ENCODE data around the gene S100A14. TPM values are rescaled to one million over a fixed set of nuclear protein-coding genes. Genes with fewer than 3 reads are reported as not detected.
"Not testable (repeated sequence)": the region's sequence is repeated elsewhere in the genome, so short reads cannot be mapped to it uniquely, and the experiment has no call there.

Gene S100A14
- polyA plus RNA-seq, 4 donors: 356 to 952 (median 630) TPM

DNA sequence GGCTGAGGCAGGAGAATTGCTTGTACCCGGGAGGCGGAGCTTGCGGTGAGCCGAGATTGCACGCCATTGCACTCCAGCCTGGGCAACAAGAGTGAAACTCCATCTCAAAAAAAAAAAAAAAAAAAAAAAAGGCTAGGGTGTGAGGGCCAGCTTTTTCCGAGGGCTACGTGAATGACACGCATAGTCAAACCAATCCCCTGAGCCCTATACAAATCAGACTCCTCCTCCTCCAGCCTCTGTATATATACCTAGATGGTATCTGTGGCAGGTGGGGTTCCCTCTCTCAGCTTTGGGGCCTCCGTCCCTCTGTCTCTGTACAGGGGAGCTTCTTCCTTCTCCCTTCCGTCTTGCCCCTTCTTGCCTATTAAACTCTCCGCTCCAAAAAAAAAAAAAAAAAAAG lies 9.9 kb downstream of the S100A14 start:
- FAIRE-seq (no peak), DNase-seq (no peak)
- Histone ChIP-seq H3K27me3 (ENCODE audit: control insufficient read depth in 3 of 3, insufficient read depth in 3 of 3, low read length in 3 of 3) (no peaks in the 10 kb centered on the region), H3K36me3 (ENCODE audit: control insufficient read depth in 3 of 3, insufficient read depth in 2 of 3, low read depth in 1 of 3, low read length in 3 of 3) (peaks cover 2 to 35% (median 6%) of the 10 kb centered on the region in 3 donors), H3K27ac (ENCODE audit: low read depth in 1 of 3, low read length in 2 of 3) (no peak overlapping the region), H3K4me3 (ENCODE audit: low read depth in 1 of 3, low read length in 3 of 3) (no peak overlapping the region), H3K4me1 (ENCODE audit: control insufficient read depth in 3 of 3, insufficient read depth in 2 of 3, low read depth in 1 of 3, low read length in 2 of 3) (peaks cover 0 to 31% (median 2%) of the 10 kb centered on the region in 3 donors), H3K9me3 (ENCODE audit: control insufficient read depth in 2 of 2, insufficient read depth in 1 of 2, low read depth in 1 of 2, low read length in 1 of 2) (no peaks in the 10 kb centered on the region)
- 86 to 98% (median 94%) methylated on average over 11 of the region's 11 CpGs for WGBS, 3 donors

DNA sequence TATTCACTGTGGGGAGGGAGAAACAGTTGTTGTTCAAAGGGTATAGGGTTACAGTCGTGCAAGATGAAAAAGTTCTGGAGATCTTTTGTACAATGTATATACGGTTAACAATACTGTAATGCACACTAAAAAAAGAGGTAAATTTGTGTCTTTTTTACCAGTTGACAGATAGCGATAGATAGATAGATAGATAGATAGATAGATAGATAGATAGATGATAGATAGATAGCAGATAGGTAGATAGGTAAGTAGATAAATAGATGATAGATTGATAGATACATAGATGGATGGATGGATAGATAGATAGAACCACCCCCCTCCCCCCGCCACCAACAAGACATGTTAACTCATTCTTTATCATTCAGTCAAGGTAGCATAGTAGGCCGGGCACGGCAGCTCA lies 13.4 kb downstream of the S100A14 start:
- FAIRE-seq (no peak), DNase-seq (no peak)
- 84 to 90% (median 87%) methylated on average over 6 of the region's 6 CpGs for WGBS, 3 donors
- Histone ChIP-seq H3K27ac (ENCODE audit: low read depth in 1 of 3, low read length in 2 of 3) (no peak overlapping the region), H3K4me1 (ENCODE audit: control insufficient read depth in 3 of 3, insufficient read depth in 2 of 3, low read depth in 1 of 3, low read length in 2 of 3) (peaks cover 0 to under 1% (median 0%) of the 10 kb centered on the region in 3 donors), H3K27me3 (ENCODE audit: control insufficient read depth in 3 of 3, insufficient read depth in 3 of 3, low read length in 3 of 3) (no peaks in the 10 kb centered on the region), H3K36me3 (ENCODE audit: control insufficient read depth in 3 of 3, insufficient read depth in 2 of 3, low read depth in 1 of 3, low read length in 3 of 3) (peaks cover 2 to 30% (median 6%) of the 10 kb centered on the region in 3 donors), H3K4me3 (ENCODE audit: low read depth in 1 of 3, low read length in 3 of 3) (no peak overlapping the region), H3K9me3 (ENCODE audit: control insufficient read depth in 2 of 2, insufficient read depth in 1 of 2, low read depth in 1 of 2, low read length in 1 of 2) (no peaks in the 10 kb centered on the region)

DNA sequence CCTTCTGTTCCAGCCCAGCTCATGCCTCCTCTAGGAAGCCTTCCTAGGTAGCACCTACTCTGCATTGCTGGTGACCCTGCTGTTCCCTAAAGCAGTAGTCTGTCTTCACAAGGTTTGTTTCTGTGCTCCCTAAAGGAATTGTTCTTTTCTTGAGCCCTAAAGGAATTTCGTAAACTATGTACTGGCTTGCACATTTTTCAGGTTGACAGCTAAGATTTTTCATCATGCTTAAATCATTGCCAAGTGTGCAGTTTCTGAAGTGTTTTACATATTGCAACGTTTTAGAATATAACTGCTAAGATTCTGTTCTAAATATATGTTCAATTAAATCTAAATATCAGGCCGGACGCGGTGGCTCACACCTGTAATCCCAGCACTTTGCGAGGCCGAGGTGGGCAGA lies 16.3 kb downstream of the S100A14 start:
- WGBS, 3 donors: 88 to 90% (median 90%) methylated on average over 7 of the region's 7 CpGs
- Histone ChIP-seq H3K27me3 (ENCODE audit: control insufficient read depth in 3 of 3, insufficient read depth in 3 of 3, low read length in 3 of 3) (no peaks in the 10 kb centered on the region), H3K4me1 (ENCODE audit: control insufficient read depth in 3 of 3, insufficient read depth in 2 of 3, low read depth in 1 of 3, low read length in 2 of 3) (peaks cover 0 to 3% (median 0%) of the 10 kb centered on the region in 3 donors), H3K9me3 (ENCODE audit: control insufficient read depth in 2 of 2, insufficient read depth in 1 of 2, low read depth in 1 of 2, low read length in 1 of 2) (no peaks in the 10 kb centered on the region), H3K27ac (ENCODE audit: low read depth in 1 of 3, low read length in 2 of 3) (no peak overlapping the region), H3K4me3 (ENCODE audit: low read depth in 1 of 3, low read length in 3 of 3) (no peak overlapping the region), H3K36me3 (ENCODE audit: control insufficient read depth in 3 of 3, insufficient read depth in 2 of 3, low read depth in 1 of 3, low read length in 3 of 3) (peaks cover 0 to 8% (median 0%) of the 10 kb centered on the region in 3 donors)
- no peak for DNase-seq
- FAIRE-seq: no peak

DNA sequence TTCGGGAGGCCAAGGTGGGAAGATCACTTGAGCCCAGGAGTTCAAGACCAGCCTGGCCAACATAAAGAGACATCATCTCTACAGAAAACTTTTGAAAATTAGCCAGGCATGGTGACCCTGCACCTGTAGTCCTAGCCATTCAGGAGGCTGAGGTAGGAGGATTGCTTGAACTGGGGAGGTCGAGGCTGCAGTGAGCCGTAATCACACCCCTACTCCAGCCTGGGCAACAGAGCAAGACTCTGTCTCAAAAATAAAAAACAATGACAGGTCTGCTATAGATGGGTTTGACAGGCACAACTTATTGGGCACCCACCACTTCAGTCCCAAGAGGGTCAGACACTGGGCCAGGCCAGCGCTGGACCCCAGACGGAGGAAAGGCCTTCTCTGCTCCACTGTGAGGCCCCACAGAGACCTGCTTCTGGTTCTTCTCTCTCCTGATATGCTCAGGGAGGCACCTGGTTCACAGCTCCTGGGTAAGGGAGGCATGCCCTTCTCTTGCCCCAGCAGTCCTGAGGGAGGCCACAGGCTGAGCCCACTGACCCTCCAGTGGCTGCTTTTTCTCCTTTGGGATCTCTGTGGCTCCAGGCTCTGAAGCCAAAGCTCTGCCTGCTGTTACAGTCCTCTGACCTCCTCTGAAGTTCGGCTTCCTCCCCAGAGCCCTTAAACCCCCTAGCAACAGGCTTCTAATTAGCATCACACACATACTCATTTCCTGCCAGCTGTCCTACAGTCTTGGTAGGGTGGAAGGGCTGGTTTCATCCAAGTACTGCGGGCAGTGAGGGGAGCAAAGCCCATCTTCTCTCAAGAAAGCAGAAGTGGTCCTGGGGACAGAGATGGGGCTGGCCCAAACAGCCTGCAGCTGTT lies 17.6 kb downstream of the S100A14 start:
- FAIRE-seq (no peak), DNase-seq (peak in 1 of 2 donors; percentile 29)

DNA sequence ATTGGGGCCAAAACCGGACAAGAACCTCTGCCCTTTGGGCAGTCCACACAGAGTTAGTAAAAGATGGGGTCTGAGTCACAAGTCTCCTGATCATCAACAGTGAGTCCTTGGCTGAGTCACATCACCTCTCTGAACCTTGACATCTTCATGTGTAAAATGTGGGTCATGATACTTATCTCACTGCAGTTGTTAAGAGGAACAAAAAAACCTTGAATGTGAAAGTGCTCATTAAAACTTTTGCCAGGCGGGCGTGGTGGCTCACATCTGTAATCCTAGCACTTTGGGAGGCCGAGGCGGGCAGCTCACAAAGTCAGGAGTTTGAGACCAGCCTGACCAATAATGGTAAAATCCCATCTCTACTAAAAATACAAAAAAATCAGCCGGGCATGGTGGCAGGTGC lies 18.9 kb downstream of the S100A14 start:
- 55 to 71% (median 69%) methylated on average over 6 of the region's 6 CpGs for WGBS, 3 donors
- FAIRE-seq: no peak
- Histone ChIP-seq H3K36me3 (ENCODE audit: control insufficient read depth in 3 of 3, insufficient read depth in 2 of 3, low read depth in 1 of 3, low read length in 3 of 3) (peaks cover 0 to 4% (median 0%) of the 10 kb centered on the region in 3 donors), H3K9me3 (ENCODE audit: control insufficient read depth in 2 of 2, insufficient read depth in 1 of 2, low read depth in 1 of 2, low read length in 1 of 2) (no peaks in the 10 kb centered on the region), H3K4me3 (ENCODE audit: low read depth in 1 of 3, low read length in 3 of 3) (no peak overlapping the region), H3K27ac (ENCODE audit: low read depth in 1 of 3, low read length in 2 of 3) (no peak overlapping the region), H3K4me1 (ENCODE audit: control insufficient read depth in 3 of 3, insufficient read depth in 2 of 3, low read depth in 1 of 3, low read length in 2 of 3) (peaks cover 0 to 3% (median 0%) of the 10 kb centered on the region in 3 donors), H3K27me3 (ENCODE audit: control insufficient read depth in 3 of 3, insufficient read depth in 3 of 3, low read length in 3 of 3) (no peaks in the 10 kb centered on the region)
- peak in 1 of 2 donors; percentile 76 for DNase-seq

More for the DNA sequence above, 17.6 kb downstream of the S100A14 start:
- Histone ChIP-seq H3K4me3 (ENCODE audit: low read depth in 1 of 3, low read length in 3 of 3) (no peak overlapping the region), H3K27ac (ENCODE audit: low read depth in 1 of 3, low read length in 2 of 3) (peak overlapping the region; percentile 9 to 58 (median 50)), H3K4me1 (ENCODE audit: control insufficient read depth in 3 of 3, insufficient read depth in 2 of 3, low read depth in 1 of 3, low read length in 2 of 3) (peaks cover 0 to 3% (median 0%) of the 10 kb centered on the region in 3 donors), H3K27me3 (ENCODE audit: control insufficient read depth in 3 of 3, insufficient read depth in 3 of 3, low read length in 3 of 3) (no peaks in the 10 kb centered on the region), H3K9me3 (ENCODE audit: control insufficient read depth in 2 of 2, insufficient read depth in 1 of 2, low read depth in 1 of 2, low read length in 1 of 2) (no peaks in the 10 kb centered on the region), H3K36me3 (ENCODE audit: control insufficient read depth in 3 of 3, insufficient read depth in 2 of 3, low read depth in 1 of 3, low read length in 3 of 3) (peaks cover 0 to 7% (median 0%) of the 10 kb centered on the region in 3 donors)
- WGBS, 3 donors: 66 to 89% (median 84%) methylated on average over 7 of the region's 7 CpGs

DNA sequence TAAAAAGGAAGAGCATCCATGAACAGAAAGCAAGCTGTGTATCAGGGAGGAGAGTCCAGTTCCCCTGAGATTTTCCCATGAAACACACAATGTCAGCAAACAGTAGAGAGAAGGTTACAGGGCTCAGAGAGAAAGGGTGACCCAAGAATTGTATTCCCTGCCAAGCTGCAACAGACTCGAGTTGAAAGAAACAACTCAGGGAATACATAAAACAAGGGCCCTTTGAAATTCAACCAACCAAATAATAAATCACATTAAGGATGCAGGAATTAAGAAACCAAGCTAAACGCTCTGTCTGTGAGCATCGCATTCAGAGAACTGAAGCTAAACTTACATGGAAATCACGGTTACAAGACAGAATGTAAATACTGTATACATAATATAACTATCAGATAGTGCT lies 23.4 kb downstream of the S100A14 start:
- Histone ChIP-seq H3K27me3 (ENCODE audit: control insufficient read depth in 3 of 3, insufficient read depth in 3 of 3, low read length in 3 of 3) (no peaks in the 10 kb centered on the region), H3K27ac (ENCODE audit: low read depth in 1 of 3, low read length in 2 of 3) (no peak overlapping the region), H3K4me1 (ENCODE audit: control insufficient read depth in 3 of 3, insufficient read depth in 2 of 3, low read depth in 1 of 3, low read length in 2 of 3) (peaks cover 0 to 3% (median 0%) of the 10 kb centered on the region in 3 donors), H3K9me3 (ENCODE audit: control insufficient read depth in 2 of 2, insufficient read depth in 1 of 2, low read depth in 1 of 2, low read length in 1 of 2) (no peaks in the 10 kb centered on the region), H3K36me3 (ENCODE audit: control insufficient read depth in 3 of 3, insufficient read depth in 2 of 3, low read depth in 1 of 3, low read length in 3 of 3) (no peaks in the 10 kb centered on the region), H3K4me3 (ENCODE audit: low read depth in 1 of 3, low read length in 3 of 3) (no peak overlapping the region)
- FAIRE-seq: no peak
- WGBS, 3 donors: 70 to 80% (median 73%) methylated on average over 4 of the region's 4 CpGs
- no peak for DNase-seq

DNA sequence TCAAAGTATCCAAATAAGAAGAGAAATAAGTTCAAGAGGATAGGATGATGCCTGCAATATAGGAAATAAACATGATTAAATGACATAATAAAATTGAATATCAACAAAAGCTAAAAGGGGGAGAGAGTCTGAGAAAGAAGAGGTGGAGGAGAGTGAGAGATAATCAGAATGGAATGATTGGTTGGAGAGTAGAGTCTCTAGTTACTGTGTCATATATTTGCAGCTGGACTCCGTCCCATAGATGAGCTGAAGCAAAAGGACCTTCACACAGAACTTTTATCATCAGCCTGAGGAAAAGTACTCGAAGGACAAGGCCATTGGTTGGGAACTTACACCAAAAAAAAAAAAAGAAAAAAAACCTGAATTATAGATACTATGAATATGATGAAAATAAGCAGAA lies 27.6 kb downstream of the S100A14 start:
- WGBS, 3 donors: 71 to 79% (median 77%) methylated on average over 2 of the region's 2 CpGs
- Histone ChIP-seq H3K27me3 (ENCODE audit: control insufficient read depth in 3 of 3, insufficient read depth in 3 of 3, low read length in 3 of 3) (no peaks in the 10 kb centered on the region), H3K4me1 (ENCODE audit: control insufficient read depth in 3 of 3, insufficient read depth in 2 of 3, low read depth in 1 of 3, low read length in 2 of 3) (no peaks in the 10 kb centered on the region), H3K27ac (ENCODE audit: low read depth in 1 of 3, low read length in 2 of 3) (no peak overlapping the region), H3K4me3 (ENCODE audit: low read depth in 1 of 3, low read length in 3 of 3) (no peak overlapping the region), H3K9me3 (ENCODE audit: control insufficient read depth in 2 of 2, insufficient read depth in 1 of 2, low read depth in 1 of 2, low read length in 1 of 2) (no peaks in the 10 kb centered on the region), H3K36me3 (ENCODE audit: control insufficient read depth in 3 of 3, insufficient read depth in 2 of 3, low read depth in 1 of 3, low read length in 3 of 3) (no peaks in the 10 kb centered on the region)
- DNase-seq (no peak), FAIRE-seq (no peak)

DNA sequence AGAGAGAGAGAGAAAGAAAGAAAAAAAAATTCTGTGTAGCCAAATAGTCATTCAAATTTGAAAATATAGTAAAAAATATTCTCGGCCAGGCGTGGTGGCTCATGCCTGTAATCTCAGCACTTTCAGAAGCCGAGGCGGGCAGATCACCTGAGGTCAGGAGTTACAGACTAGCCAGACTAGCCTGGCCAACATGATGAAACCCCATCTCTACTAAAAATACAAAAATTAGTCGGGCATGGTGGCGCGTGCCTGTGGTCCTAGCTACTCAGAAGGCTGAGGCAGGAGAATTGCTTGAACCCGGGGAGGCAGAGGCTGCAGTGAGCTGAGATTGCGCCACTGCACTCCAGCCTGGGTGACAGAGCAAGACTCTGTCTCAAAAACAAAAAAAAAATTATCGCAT lies 28.1 kb downstream of the S100A14 start:
- WGBS, 3 donors: 93 to 97% (median 96%) methylated on average over 10 of the region's 10 CpGs
- H3K4me1 ChIP-seq (ENCODE audit: control insufficient read depth in 3 of 3, insufficient read depth in 2 of 3, low read depth in 1 of 3, low read length in 2 of 3); H3K27ac ChIP-seq (ENCODE audit: low read depth in 1 of 3, low read length in 2 of 3); DNase-seq; H3K36me3 ChIP-seq (ENCODE audit: control insufficient read depth in 3 of 3, insufficient read depth in 2 of 3, low read depth in 1 of 3, low read length in 3 of 3); FAIRE-seq; H3K4me3 ChIP-seq (ENCODE audit: low read depth in 1 of 3, low read length in 3 of 3); H3K27me3 ChIP-seq (ENCODE audit: control insufficient read depth in 3 of 3, insufficient read depth in 3 of 3, low read length in 3 of 3); H3K9me3 ChIP-seq (ENCODE audit: control insufficient read depth in 2 of 2, insufficient read depth in 1 of 2, low read depth in 1 of 2, low read length in 1 of 2): not testable (repeated sequence)
